Left ventricle myocardium inferior (tissue), 1 donor: Measurements from ENCODE around the gene TFF3. TPM values are rescaled to one million over a fixed set of nuclear protein-coding genes. Genes with fewer than 3 reads are reported as not detected.

Experiments
- DNase-seq: peaks from one replicate; pipeline ENCODE4 v3.0.0-alpha.2; 2020
- H3K27ac ChIP-seq: fragments of 200-600 bp; replicated peaks from 2 replicates; pipeline ENCODE4 v1.8.0; 2021
- H3K27me3 ChIP-seq: fragments of 200-600 bp; 2 replicates; pipeline ENCODE4 v1.8.0; 2021; ENCODE audit warnings: low read depth
- H3K36me3 ChIP-seq: fragments of 200-600 bp; 2 replicates; pipeline ENCODE4 v1.8.0; 2021
- H3K4me1 ChIP-seq: fragments of 200-600 bp; 2 replicates; pipeline ENCODE4 v1.8.0; 2021
- H3K4me3 ChIP-seq: fragments of 200-600 bp; 2 replicates; pipeline ENCODE4 v1.8.0; 2021; ENCODE audit warnings: mild to moderate bottlenecking, moderate library complexity
- H3K9me3 ChIP-seq: fragments of 200-600 bp; replicated peaks from 2 replicates; pipeline ENCODE4 v1.8.0; 2021
- CTCF ChIP-seq: fragments of 200-600 bp; IDR thresholded peaks from 2 replicates; pipeline ENCODE4 v1.8.0; 2021; ENCODE audit warnings: antibody characterized with exemption, mild to moderate bottlenecking, borderline replicate concordance
- intact Hi-C: fragments of 100-400 bp; cut with micrococcal nuclease; formaldehyde crosslinking; loops from one replicate; pipeline ENCODE4 v1.11.0; 2022
- total RNA-seq: library from RNA; stranded (reverse); fragmentation: NEBNext Ultra II Directional; extraction: Animal tissue kit (Norgen Biotek cat#: 25700); gene quantifications from one replicate; pipeline ENCODE4 v1.2.1, GENCODE V29; 2021
- donor health status: DM: no; HTN: yes; CAD: no; lungs with severe emphysema.

TFF3 gene
- total RNA-seq, 1 donor from 2014 or later: 2.9 TPM

GRCh38 chr21:42350318-42350910 is 35.2 kb upstream of the TFF3 start:
- intact Hi-C loops: no loop called here
- no peak for TF ChIP-seq CTCF
- no peak overlapping the region for H3K27ac ChIP-seq
- no peak for DNase-seq
- no peaks in the 10 kb centered on the region for H3K36me3 ChIP-seq
- peaks cover 38% of the 10 kb centered on the region for H3K27me3 ChIP-seq
- H3K4me3 ChIP-seq: no peak overlapping the region
- H3K9me3 ChIP-seq: peaks cover 18% of the 10 kb centered on the region
- no peaks in the 10 kb centered on the region for H3K4me1 ChIP-seq

GRCh38 chr21:42349420-42350317 is 34.5 kb upstream of the TFF3 start:
- Histone ChIP-seq H3K9me3 (peaks cover 11% of the 10 kb centered on the region), H3K4me3 (no peak overlapping the region), H3K27ac (no peak overlapping the region), H3K4me1 (no peaks in the 10 kb centered on the region), H3K36me3 (no peaks in the 10 kb centered on the region), H3K27me3 (peaks cover 38% of the 10 kb centered on the region)
- DNase-seq: no peak
- intact Hi-C loops: no loop called here
- TF ChIP-seq CTCF: no peak

- DNase-seq: no peak
- Histone ChIP-seq H3K27ac (no peak overlapping the region), H3K4me1 (no peaks in the 10 kb centered on the region), H3K4me3 (no peak overlapping the region), H3K36me3 (no peaks in the 10 kb centered on the region), H3K27me3 (peaks cover 38% of the 10 kb centered on the region), H3K9me3 (peaks cover 1% of the 10 kb centered on the region)
- TF ChIP-seq CTCF: no peak
- intact Hi-C loops: no loop called here
Observed at GRCh38 chr21:42348762-42349161, 33.6 kb upstream of the TFF3 start.

- Histone ChIP-seq H3K27me3 (peaks cover 38% of the 10 kb centered on the region), H3K27ac (no peak overlapping the region), H3K36me3 (no peaks in the 10 kb centered on the region), H3K9me3 (no peaks in the 10 kb centered on the region), H3K4me1 (no peaks in the 10 kb centered on the region), H3K4me3 (no peak overlapping the region)
- DNase-seq: no peak
- no peak for TF ChIP-seq CTCF
- intact Hi-C loops: no loop called here
Observed at GRCh38 chr21:42347601-42348327, 32.6 kb upstream of the TFF3 start.

GRCh38 chr21:42346866-42347600 is 31.8 kb upstream of the TFF3 start:
- intact Hi-C loops: no loop called here

More at GRCh38 chr21:42346866-42347600, 31.8 kb upstream of the TFF3 start:
- Histone ChIP-seq H3K4me3 (no peak overlapping the region), H3K4me1 (no peaks in the 10 kb centered on the region), H3K9me3 (no peaks in the 10 kb centered on the region), H3K27ac (no peak overlapping the region), H3K36me3 (no peaks in the 10 kb centered on the region), H3K27me3 (peaks cover 38% of the 10 kb centered on the region)
- no peak for DNase-seq
- TF ChIP-seq CTCF: no peak
